ENCODE measurements around the gene KCNE1.
A peak's percentile ranks its signal among the peaks of the same experiment; 100 is the strongest.

Gene KCNE1

DNA sequence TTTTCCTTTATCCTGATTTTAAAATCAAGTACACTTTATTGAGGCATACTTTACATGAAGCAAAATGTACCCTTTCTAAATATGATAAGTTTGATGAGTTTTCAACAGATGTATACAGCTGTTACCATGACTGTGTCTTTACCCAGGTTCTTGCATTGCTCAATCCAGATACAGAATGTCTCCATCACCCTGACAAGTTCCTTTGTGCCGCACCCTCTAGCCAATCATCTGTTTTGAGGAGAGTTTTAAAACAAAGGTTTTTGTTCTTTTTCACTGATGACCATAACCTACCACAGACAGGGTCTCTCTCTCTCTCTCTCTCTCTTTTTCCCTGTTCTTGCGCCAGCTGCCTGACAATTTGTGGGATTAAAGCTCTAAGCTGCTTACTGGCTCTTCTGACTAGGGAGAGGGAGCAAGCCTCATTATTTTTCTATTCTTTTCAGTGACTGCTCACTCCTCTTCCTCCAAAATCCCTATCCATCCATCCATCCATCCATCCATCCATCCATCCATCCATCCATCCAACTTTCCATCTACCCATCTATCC is 1.2 kb upstream of the KCNE1 start:
- no peak overlapping the region for H3K4me3 ChIP-seq (ENCODE audit: low read length)
- no peak for DNase-seq (ENCODE audit: low read depth)
- no peak for TF ChIP-seq CTCF (conservative IDR thresholded peaks at IDR 0.05; ENCODE audit: low read length)

DNA sequence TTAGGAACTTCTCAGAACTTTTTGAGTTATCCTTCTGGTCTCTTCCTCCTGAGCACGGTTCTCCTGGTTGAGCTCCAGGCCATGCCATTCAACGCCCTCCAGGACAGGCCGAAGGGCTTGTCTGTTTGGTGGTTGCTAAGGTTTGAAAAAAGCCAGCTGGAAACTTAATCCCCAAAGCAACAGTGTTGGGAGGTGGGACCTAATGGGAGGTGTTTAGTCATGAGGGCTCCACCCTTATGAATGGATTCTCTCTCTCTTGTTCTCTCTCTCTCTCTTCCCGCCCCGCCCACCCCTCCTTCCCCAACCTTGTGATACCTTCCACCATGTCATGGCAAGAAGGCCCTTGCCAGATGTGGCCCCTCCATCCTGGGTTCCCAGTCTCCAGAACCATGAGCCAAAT is 829 bp downstream of the KCNE1 start:
- no peak overlapping the region for H3K4me3 ChIP-seq (ENCODE audit: low read length)
- TF ChIP-seq CTCF (conservative IDR thresholded peaks at IDR 0.05; ENCODE audit: low read length), result no peak
- DNase-seq (ENCODE audit: low read depth), result peak; percentile 42

- TF ChIP-seq CTCF (conservative IDR thresholded peaks at IDR 0.05; ENCODE audit: low read length), result peak; percentile 88
Measured at GRCh38 chr21:34510148-34511142, 1.6 kb downstream of the KCNE1 start.

DNA sequence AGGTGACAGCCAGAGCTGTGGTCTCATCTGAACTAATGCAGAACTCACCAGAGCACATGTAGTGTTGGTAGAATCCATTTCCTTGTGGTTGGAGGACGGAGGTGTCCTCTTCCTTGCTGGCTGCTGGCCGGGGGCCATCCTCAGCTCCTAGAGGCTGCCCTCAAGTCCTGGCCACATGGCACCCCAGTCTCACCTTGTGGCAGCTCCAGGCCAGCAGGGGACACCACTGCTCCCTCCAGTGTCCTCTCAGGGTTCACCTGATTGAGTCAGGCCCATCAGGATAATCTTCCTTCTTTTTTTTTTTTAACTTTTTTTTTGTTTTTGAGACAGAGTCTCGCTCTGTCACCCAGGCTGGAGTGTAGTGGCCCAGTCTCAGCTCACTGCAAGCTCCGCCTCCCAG is 2.9 kb downstream of the KCNE1 start:
- peak; percentile 31 for TF ChIP-seq CTCF (conservative IDR thresholded peaks at IDR 0.05; ENCODE audit: low read length)
- no peak for DNase-seq (ENCODE audit: low read depth)
- H3K4me3 ChIP-seq (ENCODE audit: low read length), result no peak overlapping the region

More at GRCh38 chr21:34510148-34511142, 1.6 kb downstream of the KCNE1 start:
- no peak overlapping the region for H3K4me3 ChIP-seq (ENCODE audit: low read length)
- DNase-seq (ENCODE audit: low read depth), result peak; percentile 72

DNA sequence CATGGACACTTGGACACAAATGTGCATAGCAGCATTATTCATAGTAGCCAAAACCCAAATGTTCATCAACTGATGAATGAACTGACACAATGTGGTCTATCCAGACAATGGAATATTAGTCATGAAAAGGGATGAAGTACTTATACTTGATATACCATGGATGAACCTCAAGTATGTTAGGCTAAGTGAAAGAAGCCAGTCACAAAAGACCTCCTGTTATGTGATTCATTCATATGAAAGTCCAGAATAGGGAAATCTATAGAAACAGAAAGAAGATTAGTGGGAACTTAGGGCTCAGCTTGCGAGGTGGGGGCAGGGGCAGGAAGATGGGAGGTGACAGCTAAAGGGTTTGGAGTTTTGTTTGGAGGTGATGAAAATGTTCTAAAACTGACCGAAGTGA is 7.4 kb downstream of the KCNE1 start:
- no peak for DNase-seq (ENCODE audit: low read depth)
- TF ChIP-seq CTCF (conservative IDR thresholded peaks at IDR 0.05; ENCODE audit: low read length), result no peak
- H3K4me3 ChIP-seq (ENCODE audit: low read length), result no peak overlapping the region

DNA sequence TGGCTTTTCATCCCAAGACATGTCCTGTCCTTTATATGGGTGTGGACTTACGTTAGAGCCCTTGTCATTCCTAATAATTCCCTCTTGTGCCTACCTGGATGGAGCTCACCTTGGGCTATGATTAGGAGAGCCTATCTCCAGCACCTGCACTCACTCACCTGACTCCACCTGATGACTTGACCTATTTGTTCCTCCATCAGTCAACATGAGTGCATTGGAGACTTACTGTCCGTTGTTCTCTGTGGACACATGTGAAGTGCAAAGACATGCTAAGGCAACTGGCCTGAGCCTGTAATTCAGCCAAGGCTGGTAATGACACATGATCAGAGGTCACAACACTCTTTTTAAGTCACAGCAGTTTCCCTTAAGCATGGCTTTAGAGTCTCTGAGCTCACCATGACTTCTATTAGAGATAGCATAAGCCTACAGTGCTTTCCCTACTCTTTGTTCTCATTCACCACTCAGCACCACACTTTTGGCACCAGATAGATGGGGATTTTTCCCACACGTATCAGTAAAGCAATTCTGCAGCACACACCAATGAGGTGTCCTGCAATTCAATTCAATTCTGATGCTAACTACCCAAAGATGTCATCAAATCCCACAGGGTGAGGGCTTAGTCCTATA is 9.4 kb downstream of the KCNE1 start:
- TF ChIP-seq CTCF (conservative IDR thresholded peaks at IDR 0.05; ENCODE audit: low read length), result no peak
- H3K4me3 ChIP-seq (ENCODE audit: low read length), result no peak overlapping the region
- no peak for DNase-seq (ENCODE audit: low read depth)

Data from AG10803 (cell line).